Caki2 (cell line): Measurements from ENCODE around the gene LAT. TPM values are rescaled to one million over a fixed set of nuclear protein-coding genes. Genes with fewer than 3 reads are reported as not detected.
"Not testable (repeated sequence)": the region's sequence is repeated elsewhere in the genome, so short reads cannot be mapped to it uniquely, and the experiment has no call there.

Experiments
- DNase-seq: peaks from one replicate; pipeline ENCODE4 v3.0.0-alpha.2; 2015; ENCODE audit warnings: low read depth
- in situ Hi-C: cut with HindIII; loops from 2 replicates; pipeline ENCODE4 v1.10.0; 2016; ENCODE audit warnings: low sequenced_read_pairs, low pct_unique_long_range_greater_than_20kb, mixed read lengths
- total RNA-seq: library from RNA; depleted of rRNA; stranded (reverse); fragments of >200 nt; shearing (Covaris generic); gene quantifications from 2 replicates; pipeline ENCODE4 v1.2.3, GENCODE V29; 2014; ENCODE audit warnings: low replicate concordance

The LAT gene
- total RNA-seq, 1 experiment from 2014 or later, result 48.8 TPM

GRCh38 chr16:28991687-28992086 lies 6.8 kb downstream of the LAT start:
- in situ Hi-C loops, result no loop called here
- no peak for DNase-seq

DNA sequence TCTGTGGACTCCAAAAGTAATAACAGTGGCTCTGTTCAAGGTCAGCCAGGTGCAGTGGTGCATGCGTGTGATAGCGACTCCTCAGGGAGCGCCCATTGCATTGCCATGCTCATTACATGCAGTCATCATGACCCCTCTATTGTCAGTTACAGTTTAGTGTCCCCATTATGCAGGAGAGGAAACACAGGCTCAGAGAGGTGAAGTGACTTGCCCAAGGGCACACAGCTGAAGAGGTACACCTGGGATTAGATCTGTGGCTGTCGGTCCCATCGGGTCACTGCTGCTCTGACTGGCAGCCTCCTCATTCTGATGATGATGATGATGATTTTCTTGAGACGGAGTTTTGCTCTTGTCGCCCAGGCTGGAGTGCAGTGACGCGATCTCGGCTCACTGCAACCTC lies 7.6 kb downstream of the LAT start:
- DNase-seq, result no peak
- in situ Hi-C loops, result no loop called here

GRCh38 chr16:28998837-28999236 lies 14.0 kb downstream of the LAT start:
- no peak for DNase-seq
- in situ Hi-C loops, result no loop called here

DNA sequence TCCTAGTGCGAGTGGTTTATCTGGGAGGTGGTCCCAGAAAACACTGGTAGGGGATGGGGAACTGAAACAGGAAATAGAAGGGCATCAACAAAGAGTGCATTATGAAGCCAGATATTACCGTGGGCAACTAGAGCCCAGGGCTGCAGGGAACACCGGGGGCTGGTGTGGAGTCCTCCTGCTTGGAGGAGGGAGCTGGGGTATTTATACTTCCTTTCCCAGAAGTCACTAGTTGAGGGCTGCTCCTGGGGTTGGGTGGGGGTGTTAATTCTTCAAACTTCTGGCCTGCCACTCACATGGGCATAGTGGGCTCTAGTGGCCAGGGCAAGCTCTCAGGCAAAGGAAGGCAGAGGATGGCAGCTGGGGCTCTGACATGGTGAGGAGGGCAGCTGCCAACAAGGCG lies 14.7 kb downstream of the LAT start:
- no peak for DNase-seq
- in situ Hi-C loops, result no loop called here

GRCh38 chr16:29000019-29000418 lies 15.2 kb downstream of the LAT start:
- in situ Hi-C loops, result no loop called here
- DNase-seq, result no peak

GRCh38 chr16:29004496-29005139 lies 19.8 kb downstream of the LAT start:
- in situ Hi-C loops, DNase-seq: not testable (repeated sequence)

DNA sequence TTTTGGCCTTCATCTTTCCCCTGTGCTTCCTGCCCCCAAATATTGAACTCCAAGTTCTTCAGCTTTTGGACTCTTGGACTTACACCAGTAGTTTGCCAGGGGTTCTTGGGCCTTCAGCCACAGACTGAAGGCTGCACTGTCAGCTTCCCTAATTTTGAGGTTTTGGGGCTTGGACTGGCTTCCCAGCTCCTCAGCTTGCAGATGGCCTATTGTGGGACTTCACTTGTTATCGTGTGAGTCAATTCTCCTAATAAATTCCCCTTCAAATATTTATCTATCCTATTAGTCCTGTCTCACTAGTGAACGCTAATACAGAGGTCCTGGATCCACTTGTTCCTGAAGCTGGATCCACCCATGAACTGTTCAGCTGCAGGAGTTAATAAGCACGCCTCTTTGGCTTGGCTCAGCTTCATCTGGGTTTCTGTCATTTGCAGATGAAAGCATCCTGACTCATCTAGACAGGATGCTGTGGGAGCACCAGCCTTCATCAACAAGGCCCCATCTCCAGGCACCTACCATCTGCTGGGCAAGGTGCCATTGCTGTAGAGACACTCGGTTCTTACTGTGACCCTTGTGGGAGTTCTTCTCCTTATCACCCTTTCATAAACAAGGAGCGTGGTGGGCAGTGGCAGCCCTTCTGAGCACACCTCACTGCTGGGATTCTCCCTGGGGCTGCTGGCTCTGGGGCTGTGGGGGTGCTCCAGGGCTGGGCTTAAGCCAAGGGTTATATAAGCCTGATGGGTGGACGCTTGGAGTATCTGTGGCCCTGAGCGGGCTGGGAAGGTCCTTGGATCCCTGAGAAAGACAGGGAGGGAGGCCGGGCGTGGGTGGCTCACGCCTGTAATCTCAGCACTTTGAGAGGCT lies 23.1 kb downstream of the LAT start:
- in situ Hi-C loops, result no loop called here
- no peak for DNase-seq

GRCh38 chr16:29009050-29009837 lies 24.4 kb downstream of the LAT start:
- in situ Hi-C loops, result no loop called here
- DNase-seq, result no peak

DNA sequence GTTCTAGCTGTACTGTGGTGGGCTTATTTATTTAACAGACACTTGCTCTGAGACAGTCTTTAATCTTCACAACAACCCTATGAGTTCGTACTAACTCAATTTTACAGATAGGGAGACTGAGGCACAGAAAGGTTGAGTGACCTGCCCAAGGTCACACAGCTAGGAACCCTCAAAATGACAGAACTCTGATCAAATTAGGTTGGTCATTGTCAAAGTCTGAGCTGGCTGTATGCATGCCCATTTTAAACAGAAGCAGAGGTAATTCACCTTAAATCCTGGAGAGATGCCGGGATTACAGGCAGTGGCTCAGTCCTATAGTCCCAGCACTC lies 24.9 kb downstream of the LAT start:
- in situ Hi-C loops, result no loop called here
- no peak for DNase-seq

DNA sequence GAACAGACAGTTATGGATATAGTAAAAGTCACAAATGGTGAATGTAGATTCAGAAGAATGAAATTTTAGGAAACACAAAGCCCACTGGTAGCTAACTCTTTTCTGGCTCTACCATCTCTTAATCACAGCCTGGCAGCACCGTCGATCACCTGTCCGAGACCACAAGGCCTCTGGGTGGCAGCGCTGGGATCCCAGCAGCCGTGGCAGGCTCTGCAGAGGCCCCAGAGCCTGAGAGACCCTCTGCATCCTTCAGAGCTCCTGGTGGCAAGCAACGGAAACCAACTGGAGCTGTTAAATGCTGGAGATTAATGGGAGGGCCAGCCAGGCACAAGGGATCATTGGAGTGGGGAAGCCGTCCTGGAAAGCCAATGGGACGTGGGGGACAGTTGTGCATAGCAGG lies 26.3 kb downstream of the LAT start:
- in situ Hi-C loops, result no loop called here
- no peak for DNase-seq

- in situ Hi-C loops, result no loop called here
- DNase-seq, result no peak
These were observed 27.0 kb downstream of the LAT start for GRCh38 chr16:29011851-29012250.

GRCh38 chr16:29012913-29013553 lies 28.2 kb downstream of the LAT start:
- no peak for DNase-seq
- in situ Hi-C loops, result no loop called here

- no peak for DNase-seq
- in situ Hi-C loops, result no loop called here
These were observed 29.8 kb downstream of the LAT start for GRCh38 chr16:29014561-29015069.

- in situ Hi-C loops, result no loop called here
These were observed 37.3 kb downstream of the LAT start for GRCh38 chr16:29022196-29022595.

GRCh38 chr16:29023279-29024277 lies 38.7 kb downstream of the LAT start:
- no peak for DNase-seq
- in situ Hi-C loops, result no loop called here

More at GRCh38 chr16:29022196-29022595, 37.3 kb downstream of the LAT start:
- DNase-seq, result no peak

GRCh38 chr16:29024278-29024677 lies 39.4 kb downstream of the LAT start:
- DNase-seq, result no peak
- in situ Hi-C loops, result no loop called here

DNA sequence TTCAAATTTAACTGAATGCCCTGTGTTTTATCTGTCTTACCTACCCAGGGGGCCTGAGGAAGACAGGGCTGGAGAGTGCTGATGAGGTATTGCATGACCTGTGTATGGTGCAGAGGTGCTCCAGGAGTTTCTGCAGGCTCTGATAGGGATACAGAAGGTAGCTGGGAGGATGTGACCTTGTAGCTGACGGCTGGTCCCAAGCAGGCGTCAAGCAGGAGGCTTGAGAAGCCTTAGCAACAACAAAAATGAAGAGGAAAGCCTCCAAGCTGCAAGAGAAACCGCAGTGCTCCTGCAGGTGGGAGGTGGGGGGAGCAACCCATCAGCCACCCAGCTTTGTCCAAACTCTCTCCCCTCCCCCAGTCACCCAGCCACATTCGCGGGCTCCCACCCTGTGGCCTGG lies 40.4 kb downstream of the LAT start:
- in situ Hi-C loops, result no loop called here
- no peak for DNase-seq
